ENCODE measurements around the gene TRIML2. TPM values are rescaled to one million over a fixed set of nuclear protein-coding genes. Genes with fewer than 3 reads are reported as not detected.
A peak's percentile ranks its signal among the peaks of the same experiment; 100 is the strongest.

Gene TRIML2
- total RNA-seq, 3 donors from 2014 or later = not detected

- H3K4me3 ChIP-seq = no peak overlapping the region
- no peaks in the 10 kb centered on the region for H3K27me3 ChIP-seq
- DNase-seq (ENCODE audit: low spot score in 2 of 2) = no peak
- no peak for TF ChIP-seq POLR2A (IDR thresholded peaks at IDR 0.05)
- no peak for TF ChIP-seq POLR2AphosphoS5 (IDR thresholded peaks at IDR 0.05)
- no peak for TF ChIP-seq CTCF (IDR thresholded peaks at IDR 0.05)
- no peak overlapping the region for H3K27ac ChIP-seq
- intact Hi-C loops (cut with DNase I; ENCODE audit: low total_unique reads) = no loop called here
- H3K36me3 ChIP-seq = no peaks in the 10 kb centered on the region
- no peaks in the 10 kb centered on the region for H3K9me3 ChIP-seq
- no peaks in the 10 kb centered on the region for H3K4me1 ChIP-seq
These were observed 12.1 kb upstream of the TRIML2 start for GRCh38 chr4:188121530-188121929.

GRCh38 chr4:188117631-188118324, 8.4 kb upstream of the TRIML2 start:
- H3K27me3 ChIP-seq = no peaks in the 10 kb centered on the region
- H3K36me3 ChIP-seq = no peaks in the 10 kb centered on the region
- TF ChIP-seq POLR2AphosphoS5 (IDR thresholded peaks at IDR 0.05) = no peak
- no peak for TF ChIP-seq CTCF (IDR thresholded peaks at IDR 0.05)
- no peak for TF ChIP-seq POLR2A (IDR thresholded peaks at IDR 0.05)
- H3K27ac ChIP-seq = no peak overlapping the region
- H3K9me3 ChIP-seq = no peaks in the 10 kb centered on the region
- intact Hi-C loops (cut with DNase I; ENCODE audit: low total_unique reads) = no loop called here
- H3K4me1 ChIP-seq = no peaks in the 10 kb centered on the region
- no peak overlapping the region for H3K4me3 ChIP-seq
- DNase-seq (ENCODE audit: low spot score in 2 of 2) = no peak

GRCh38 chr4:188113156-188113555, 3.8 kb upstream of the TRIML2 start:
- H3K27ac ChIP-seq = no peak overlapping the region
- H3K4me1 ChIP-seq = no peaks in the 10 kb centered on the region
- intact Hi-C loops (cut with DNase I; ENCODE audit: low total_unique reads) = no loop called here
- no peak overlapping the region for H3K4me3 ChIP-seq
- H3K27me3 ChIP-seq = no peaks in the 10 kb centered on the region
- TF ChIP-seq CTCF (IDR thresholded peaks at IDR 0.05) (no peak), POLR2AphosphoS5 (IDR thresholded peaks at IDR 0.05) (no peak), POLR2A (IDR thresholded peaks at IDR 0.05) (no peak)
- no peak for DNase-seq (ENCODE audit: low spot score in 2 of 2)
- no peaks in the 10 kb centered on the region for H3K9me3 ChIP-seq
- H3K36me3 ChIP-seq = no peaks in the 10 kb centered on the region

GRCh38 chr4:188111955-188112354, 2.6 kb upstream of the TRIML2 start:
- Histone ChIP-seq H3K36me3 (no peaks in the 10 kb centered on the region), H3K9me3 (no peaks in the 10 kb centered on the region), H3K27me3 (no peaks in the 10 kb centered on the region), H3K4me1 (no peaks in the 10 kb centered on the region), H3K27ac (peak overlapping the region in 1 of 2 donors; percentile 19), H3K4me3 (no peak overlapping the region)
- no peak for TF ChIP-seq POLR2A (IDR thresholded peaks at IDR 0.05)
- no peak for TF ChIP-seq POLR2AphosphoS5 (IDR thresholded peaks at IDR 0.05)
- TF ChIP-seq CTCF (IDR thresholded peaks at IDR 0.05) = no peak
- intact Hi-C loops (cut with DNase I; ENCODE audit: low total_unique reads) = no loop called here
- no peak for DNase-seq (ENCODE audit: low spot score in 2 of 2)

- intact Hi-C loops (cut with DNase I; ENCODE audit: low total_unique reads) = no loop called here
- Histone ChIP-seq H3K9me3 (no peaks in the 10 kb centered on the region), H3K4me1 (no peaks in the 10 kb centered on the region), H3K4me3 (no peak overlapping the region), H3K27me3 (no peaks in the 10 kb centered on the region), H3K27ac (no peak overlapping the region), H3K36me3 (no peaks in the 10 kb centered on the region)
- no peak for TF ChIP-seq POLR2AphosphoS5 (IDR thresholded peaks at IDR 0.05)
- TF ChIP-seq POLR2A (IDR thresholded peaks at IDR 0.05) = no peak
- TF ChIP-seq CTCF (IDR thresholded peaks at IDR 0.05) = no peak
- no peak for DNase-seq (ENCODE audit: low spot score in 2 of 2)
These were observed 1.5 kb upstream of the TRIML2 start for GRCh38 chr4:188110741-188111471.

Data from breast epithelium (tissue), 4 donors.